GM12878 (cell line): Measurements from ENCODE around the gene PROSER3. TPM values are rescaled to one million over a fixed set of nuclear protein-coding genes. Genes with fewer than 3 reads are reported as not detected.

Experiments
- ATAC-seq: fragments of 200-7000 bp; cut with Tn5 transposase; 3 replicates; pipeline ENCODE4 v1.9.1; 2020; ENCODE audit warnings: mild to moderate bottlenecking, moderate library complexity
- BruUV-seq: library from RNA; stranded (reverse); fragments of 400-500 nt; replicated peaks from 2 replicates; lab custom pipeline; 2021; lab: Mats Ljungman, UMichigan
- CTCF ChIA-PET: fragments of 300-600 bp; sonication (Branson Sonifier 250); formaldehyde crosslinking; extraction: SDS; loops from one replicate; lab custom pipeline; 2021; ENCODE audit warnings: inconsistent platforms; lab: Yijun Ruan, JAX
- POLR2A ChIA-PET: fragments of 350-600 bp; formaldehyde crosslinking; extraction: SDS; loops from one replicate; lab custom pipeline; 2021; ENCODE audit warnings: inconsistent platforms; lab: Charles Lee
- RAD21 ChIA-PET: fragments of 300-600 bp; sonication (Branson Sonifier 250); formaldehyde crosslinking; loops from one replicate; lab custom pipeline; 2023; ENCODE audit warnings: antibody characterized with exemption; ENCODE audit not compliant: unreplicated experiment; lab: Charles Lee
- SMC1A ChIA-PET: fragments of 300-600 bp; sonication (Branson Sonifier 250); formaldehyde crosslinking; loops from one replicate; lab custom pipeline; 2023; ENCODE audit not compliant: unreplicated experiment, uncharacterized antibody; lab: Charles Lee
- DNase-seq: peaks from one replicate; pipeline ENCODE4 v3.0.0-alpha.2; 2011; ENCODE audit warnings: low read depth, low spot score
- FAIRE-seq: peaks from 3 replicates; lab custom pipeline; 2011; peaks lifted over from hg19 to GRCh38; lab: Jason Lieb, UNC
- H2AFZ ChIP-seq: 2 replicates; pipeline ENCODE4 v1.6.0; 2011; ENCODE audit warnings: low read depth, low read length, control low read depth; ENCODE audit not compliant: control insufficient read depth
- H3K27ac ChIP-seq: 2 replicates; pipeline ENCODE4 v1.5.1; 2011; ENCODE audit warnings: control low read depth; ENCODE audit not compliant: control insufficient read depth, insufficient read depth
- H3K27me3 ChIP-seq, 2 experiments: replicated peaks in 1 of 2; 2 replicates each; pipeline versions ENCODE4 v1.6.0 to v1.6.1; 2011; ENCODE audit warnings: low read length in 1 of 2; ENCODE audit not compliant: control insufficient read depth in 2 of 2, insufficient read depth in 2 of 2
- H3K36me3 ChIP-seq, 2 experiments: 2 replicates each; pipeline ENCODE4 v1.5.1; 2011; ENCODE audit warnings: low read length in 1 of 2; ENCODE audit not compliant: control insufficient read depth in 2 of 2, insufficient read depth in 2 of 2
- H3K4me1 ChIP-seq: 2 replicates; pipeline ENCODE4 v1.6.1; 2011; ENCODE audit warnings: mild to moderate bottlenecking, low read length, moderate library complexity, mixed read lengths; ENCODE audit not compliant: control insufficient read depth, insufficient read depth
- H3K4me2 ChIP-seq: 2 replicates; pipeline ENCODE4 v1.6.0; 2011; ENCODE audit warnings: control low read depth; ENCODE audit not compliant: control insufficient read depth, insufficient read depth
- H3K4me3 ChIP-seq: fragments of 200-600 bp; sonication (generic); 2 replicates; pipeline ENCODE4 v1.5.1; 2016
- H3K79me2 ChIP-seq: 2 replicates; pipeline ENCODE4 v1.6.0; 2011; ENCODE audit warnings: low read length; ENCODE audit not compliant: control insufficient read depth, insufficient read depth
- H3K9ac ChIP-seq: 2 replicates; pipeline ENCODE4 v1.8.0; 2011; ENCODE audit warnings: low read length, control low read depth, mixed read lengths; ENCODE audit not compliant: control insufficient read depth, insufficient read depth
- H3K9me3 ChIP-seq: replicated peaks from 3 replicates; pipeline ENCODE4 v1.5.1; 2011; ENCODE audit warnings: mild to moderate bottlenecking, low read length; ENCODE audit not compliant: control insufficient read depth, insufficient read depth
- H4K20me1 ChIP-seq: 2 replicates; pipeline ENCODE4 v1.6.0; 2011; ENCODE audit not compliant: control insufficient read depth, insufficient read depth
- ASH2L ChIP-seq: fragments of 300-600, 200-600 bp; sonication (generic); IDR thresholded peaks from 2 replicates; pipeline ENCODE4 v1.6.1; 2017; ENCODE audit warnings: low read depth, mild to moderate bottlenecking, borderline replicate concordance
- CEBPZ ChIP-seq: fragments of 150-350 bp; IDR thresholded peaks from 2 replicates; pipeline ENCODE4 v1.6.1; 2016; ENCODE audit warnings: low read depth, low read length
- CREB1 ChIP-seq: IDR thresholded peaks from 2 replicates; pipeline ENCODE4 v1.6.1; 2012; ENCODE audit warnings: low read depth, mild to moderate bottlenecking, inconsistent platforms
- KAT2A ChIP-seq: conservative IDR thresholded peaks from 2 replicates; pipeline ENCODE4 v1.6.1; 2011; ENCODE audit warnings: low read depth, low read length; ENCODE audit not compliant: control insufficient read depth
- NFXL1 ChIP-seq: fragments of 450-650 bp; IDR thresholded peaks from 2 replicates; pipeline ENCODE4 v1.6.1; 2017; ENCODE audit warnings: antibody characterized with exemption, mild to moderate bottlenecking, borderline replicate concordance
- PML ChIP-seq: IDR thresholded peaks from 2 replicates; pipeline ENCODE4 v1.6.1; 2012; ENCODE audit warnings: low read length, inconsistent platforms
- POU2F2 ChIP-seq: IDR thresholded peaks from 3 replicates; pipeline ENCODE4 v1.6.1; 2011; ENCODE audit warnings: low read depth, mild to moderate bottlenecking, low read length, borderline replicate concordance
- RAD21 ChIP-seq: IDR thresholded peaks from 2 replicates; pipeline ENCODE4 v1.6.1; 2011; ENCODE audit warnings: mild to moderate bottlenecking, low read depth, low read length, moderate library complexity; ENCODE audit not compliant: insufficient read depth
- RB1 ChIP-seq: fragments of 450-650 bp; formaldehyde crosslinking; IDR thresholded peaks from 2 replicates; pipeline ENCODE4 v1.6.1; 2017; ENCODE audit warnings: mild to moderate bottlenecking, borderline replicate concordance
- SP1 ChIP-seq: IDR thresholded peaks from one replicate; pipeline ENCODE4 v1.6.1; 2011; ENCODE audit warnings: low read depth, low read length
- SUZ12 ChIP-seq: fragments of 200-600 bp; sonication (generic); IDR thresholded peaks from one replicate; pipeline ENCODE4 v1.6.1; 2018; ENCODE audit warnings: antibody characterized with exemption, mild to moderate bottlenecking; ENCODE audit not compliant: unreplicated experiment
- ZNF217 ChIP-seq: fragments of 450-650 bp; IDR thresholded peaks from 2 replicates; pipeline ENCODE4 v1.6.1; 2017; ENCODE audit warnings: antibody characterized with exemption, mild to moderate bottlenecking
- WGBS: methylation state at CpG from one replicate; pipeline ENCODE4 v1.1.6; 2016; ENCODE audit warnings: low lambda C conversion rate; ENCODE audit not compliant: insufficient replicate concordance, insufficient coverage; ENCODE audit errors: missing lambda C conversion rate; 5-methylcytosine and 5-hydroxymethylcytosine counted together
- in situ Hi-C: fragments of 300-500 bp; cut with MboI; formaldehyde crosslinking; loops from 9 replicates; pipeline ENCODE4 v1.14.3; 2018; ENCODE audit warnings: mixed read lengths
- intact Hi-C: fragments of 100-400 bp; cut with micrococcal nuclease; formaldehyde crosslinking; loops from one replicate; pipeline ENCODE4 v1.14.2; 2022; ENCODE audit not compliant: unreplicated experiment
- polyA plus RNA-seq, 11 experiments: library from polyadenylated mRNA; depleted of rRNA in 4 of 11; unstranded in 6 of 11; stranded (reverse) in 5 of 11; fragments of >200 nt; fragmentation: Nextera tagmentation in 4 of 11; fragmentation: Illumina TruSeq in 1 of 11; extraction: Ambion mirVana in 4 of 11; extraction: Trizol in 1 of 11; gene quantifications; 1 replicate in 1 of 11; 2 replicates in 10 of 11; pipeline versions ENCODE4 v1.2.1 to v1.2.3, GENCODE V29; 2011 to 2016; ENCODE audit warnings: inconsistent platforms in 2 of 11, missing spikeins in 2 of 11, low read depth in 1 of 11
- total RNA-seq, 4 experiments: library from RNA; depleted of rRNA in 3 of 4; stranded (reverse); fragments of >200 nt in 3 of 4; fragmentation: Illumina TruSeq in 1 of 4; extraction: Trizol in 1 of 4; gene quantifications; 2 replicates each; pipeline versions ENCODE4 v1.2.1 to v1.2.3, GENCODE V29; 2013 to 2021

The PROSER3 gene
- total and polyA plus RNA-seq, 10 of the 15 experiments (the other 5 are each of a cell fraction or from before 2014, with no cell fraction given), result 0.85 to 25.1 (median 9.6) TPM

- no peak for TF ChIP-seq CEBPZ
- no peak for TF ChIP-seq NFXL1
- no peak for TF ChIP-seq CREB1
- no peak for TF ChIP-seq SUZ12
- TF ChIP-seq PML, result no peak
- no peak for TF ChIP-seq RB1
- no peak for TF ChIP-seq KAT2A
- TF ChIP-seq ZNF217, result no peak
These were observed 22.7 kb downstream of the PROSER3 start (continued) for GRCh38 chr19:35780717-35781116.

- Histone ChIP-seq H3K27ac (no peak overlapping the region), H3K79me2 (no peaks in the 10 kb centered on the region), H2AFZ (no peak overlapping the region), H3K9me3 (no peaks in the 10 kb centered on the region), H3K4me3 (no peak overlapping the region), H3K36me3 (no peaks in the 10 kb centered on the region; a peak in 1 of 4 replicates), H4K20me1 (no peaks in the 10 kb centered on the region), H3K4me2 (no peak overlapping the region), H3K4me1 (no peaks in the 10 kb centered on the region), H3K27me3 (no peaks in the 10 kb centered on the region), H3K9ac (no peak overlapping the region)
- ChIA-PET POLR2A (no interaction called here), CTCF (no interaction called here), SMC1A (no interaction called here), RAD21 (no interaction called here)
- in situ Hi-C loops, result no loop called here
- intact Hi-C loops, result no loop called here
- TF ChIP-seq POU2F2 (no peak), NFXL1 (no peak), SP1 (no peak), RAD21 (no peak), ASH2L (no peak)
- no TSS peak for BruUV-seq
- FAIRE-seq, result no peak
- WGBS, result 91% methylated on average over 9 of the region's 9 CpGs
- DNase-seq, result no peak
- ATAC-seq, result no peak
These were observed 23.7 kb downstream of the PROSER3 start for GRCh38 chr19:35781650-35782049.
